ENCODE data around the gene ITGA8.

DNA sequence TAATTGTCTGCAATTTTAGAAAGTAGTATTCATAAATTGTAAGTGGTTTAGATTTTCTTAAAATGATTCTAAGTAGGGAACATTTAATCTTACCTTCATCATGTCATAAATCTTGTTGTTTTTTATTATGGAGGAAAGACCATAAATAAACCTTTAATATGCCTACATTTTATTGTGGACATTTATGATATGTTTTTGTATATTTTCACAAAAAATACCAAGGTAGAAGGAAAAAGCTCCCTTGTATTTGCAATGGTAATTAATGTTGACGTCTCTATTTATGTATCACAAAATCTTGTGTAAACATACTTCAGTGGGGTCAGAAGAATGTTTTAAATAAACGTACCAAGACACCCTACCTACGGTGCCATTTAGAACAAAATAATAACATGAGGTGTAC is 193.0 kb downstream of the ITGA8 start:
- TF ChIP-seq, protein P1, sequence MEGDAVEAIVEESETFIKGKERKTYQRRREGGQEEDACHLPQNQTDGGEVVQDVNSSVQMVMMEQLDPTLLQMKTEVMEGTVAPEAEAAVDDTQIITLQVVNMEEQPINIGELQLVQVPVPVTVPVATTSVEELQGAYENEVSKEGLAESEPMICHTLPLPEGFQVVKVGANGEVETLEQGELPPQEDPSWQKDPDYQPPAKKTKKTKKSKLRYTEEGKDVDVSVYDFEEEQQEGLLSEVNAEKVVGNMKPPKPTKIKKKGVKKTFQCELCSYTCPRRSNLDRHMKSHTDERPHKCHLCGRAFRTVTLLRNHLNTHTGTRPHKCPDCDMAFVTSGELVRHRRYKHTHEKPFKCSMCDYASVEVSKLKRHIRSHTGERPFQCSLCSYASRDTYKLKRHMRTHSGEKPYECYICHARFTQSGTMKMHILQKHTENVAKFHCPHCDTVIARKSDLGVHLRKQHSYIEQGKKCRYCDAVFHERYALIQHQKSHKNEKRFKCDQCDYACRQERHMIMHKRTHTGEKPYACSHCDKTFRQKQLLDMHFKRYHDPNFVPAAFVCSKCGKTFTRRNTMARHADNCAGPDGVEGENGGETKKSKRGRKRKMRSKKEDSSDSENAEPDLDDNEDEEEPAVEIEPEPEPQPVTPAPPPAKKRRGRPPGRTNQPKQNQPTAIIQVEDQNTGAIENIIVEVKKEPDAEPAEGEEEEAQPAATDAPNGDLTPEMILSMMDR (IDR thresholded peaks at IDR 0.05 in 8 of 11, conservative IDR thresholded peaks at IDR 0.05 in 3 of 11) = no peak
- TF ChIP-seq POLR2A (IDR thresholded peaks at IDR 0.05) (no peak), POLR2AphosphoS5 (IDR thresholded peaks at IDR 0.05) (no peak)

Measured in spleen (tissue), 7 donors.